ENCODE measurements around the gene R3HDML. TPM values are rescaled to one million over a fixed set of nuclear protein-coding genes. Genes with fewer than 3 reads are reported as not detected.

Gene R3HDML
- total RNA-seq, 1 donor from 2014 or later: not detected

- peaks cover 19% of the 10 kb centered on the region for H3K27me3 ChIP-seq
- no peaks in the 10 kb centered on the region for H3K9me3 ChIP-seq
- ATAC-seq (no peak), DNase-seq (no peak)
- no peaks in the 10 kb centered on the region for H3K4me1 ChIP-seq
- no peak overlapping the region for H3K4me3 ChIP-seq
- intact Hi-C loops (cut with DNase I): no loop called here
- no peak overlapping the region for H3K27ac ChIP-seq
- H3K36me3 ChIP-seq: no peaks in the 10 kb centered on the region
- TF ChIP-seq, protein P1, sequence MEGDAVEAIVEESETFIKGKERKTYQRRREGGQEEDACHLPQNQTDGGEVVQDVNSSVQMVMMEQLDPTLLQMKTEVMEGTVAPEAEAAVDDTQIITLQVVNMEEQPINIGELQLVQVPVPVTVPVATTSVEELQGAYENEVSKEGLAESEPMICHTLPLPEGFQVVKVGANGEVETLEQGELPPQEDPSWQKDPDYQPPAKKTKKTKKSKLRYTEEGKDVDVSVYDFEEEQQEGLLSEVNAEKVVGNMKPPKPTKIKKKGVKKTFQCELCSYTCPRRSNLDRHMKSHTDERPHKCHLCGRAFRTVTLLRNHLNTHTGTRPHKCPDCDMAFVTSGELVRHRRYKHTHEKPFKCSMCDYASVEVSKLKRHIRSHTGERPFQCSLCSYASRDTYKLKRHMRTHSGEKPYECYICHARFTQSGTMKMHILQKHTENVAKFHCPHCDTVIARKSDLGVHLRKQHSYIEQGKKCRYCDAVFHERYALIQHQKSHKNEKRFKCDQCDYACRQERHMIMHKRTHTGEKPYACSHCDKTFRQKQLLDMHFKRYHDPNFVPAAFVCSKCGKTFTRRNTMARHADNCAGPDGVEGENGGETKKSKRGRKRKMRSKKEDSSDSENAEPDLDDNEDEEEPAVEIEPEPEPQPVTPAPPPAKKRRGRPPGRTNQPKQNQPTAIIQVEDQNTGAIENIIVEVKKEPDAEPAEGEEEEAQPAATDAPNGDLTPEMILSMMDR (IDR thresholded peaks at IDR 0.05): no peak
Measured at GRCh38 chr20:44334709-44335108, 2.1 kb upstream of the R3HDML start.

GRCh38 chr20:44335675-44336074 lies 1.2 kb upstream of the R3HDML start:
- Histone ChIP-seq H3K27me3 (peaks cover 17% of the 10 kb centered on the region), H3K27ac (no peak overlapping the region), H3K9me3 (no peaks in the 10 kb centered on the region), H3K4me1 (no peaks in the 10 kb centered on the region), H3K36me3 (no peaks in the 10 kb centered on the region), H3K4me3 (no peak overlapping the region)
- ATAC-seq (no peak), DNase-seq (peak; percentile 4)
- intact Hi-C loops (cut with DNase I): no loop called here
- TF ChIP-seq, protein P1 (IDR thresholded peaks at IDR 0.05): no peak

DNA sequence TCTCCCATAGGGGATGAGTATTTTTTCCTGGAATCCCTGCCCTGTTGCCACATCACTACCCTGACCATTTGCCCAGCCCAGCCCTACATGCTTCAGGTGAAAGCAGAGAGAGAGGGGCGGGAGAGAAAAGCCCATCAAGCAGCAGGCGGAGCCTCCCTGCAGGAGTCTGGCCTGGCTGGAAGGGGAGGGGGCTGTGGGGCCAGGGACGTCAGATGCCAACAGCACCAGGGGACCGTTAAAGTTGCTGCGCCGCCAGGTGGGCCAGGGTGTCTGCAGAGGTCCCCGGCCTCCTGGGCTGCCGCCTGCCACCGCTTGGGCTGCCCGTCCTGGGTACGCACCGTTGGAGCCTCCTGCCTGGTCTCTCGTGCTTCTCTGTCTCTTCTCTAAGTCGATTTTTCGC lies 757 bp upstream of the R3HDML start:
- H3K36me3 ChIP-seq: no peaks in the 10 kb centered on the region
- intact Hi-C loops (cut with DNase I): no loop called here
- no peak overlapping the region for H3K27ac ChIP-seq
- ATAC-seq (no peak), DNase-seq (peak; percentile 26)
- no peak overlapping the region for H3K4me3 ChIP-seq
- H3K9me3 ChIP-seq: no peaks in the 10 kb centered on the region
- H3K27me3 ChIP-seq: peaks cover 17% of the 10 kb centered on the region
- TF ChIP-seq, protein P1 (IDR thresholded peaks at IDR 0.05): no peak
- no peaks in the 10 kb centered on the region for H3K4me1 ChIP-seq

DNA sequence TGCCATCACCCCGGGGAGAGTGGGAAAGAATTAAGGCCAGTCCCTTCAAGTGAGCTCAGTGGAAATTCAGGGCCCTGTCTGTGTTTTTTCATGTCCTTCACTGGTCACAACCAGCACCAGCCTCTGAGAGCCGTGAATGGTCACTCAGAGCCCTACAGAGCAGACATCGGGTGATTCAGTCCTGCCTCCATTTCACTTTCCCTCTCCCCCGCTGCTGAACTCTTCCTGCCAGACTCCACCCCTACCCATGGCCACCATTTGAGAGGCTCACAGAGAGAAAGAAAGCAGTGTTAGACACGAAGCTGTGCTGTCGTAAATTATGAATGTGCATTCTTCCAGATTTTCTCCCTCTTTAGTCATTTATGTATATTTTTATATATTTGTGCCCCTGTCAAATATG lies 5.4 kb downstream of the R3HDML start:
- TF ChIP-seq, protein P1 (IDR thresholded peaks at IDR 0.05): no peak
- intact Hi-C loops (cut with DNase I): no loop called here
- Histone ChIP-seq H3K27me3 (peaks cover 9% of the 10 kb centered on the region), H3K4me3 (no peak overlapping the region), H3K9me3 (no peaks in the 10 kb centered on the region), H3K4me1 (no peaks in the 10 kb centered on the region), H3K27ac (no peak overlapping the region), H3K36me3 (no peaks in the 10 kb centered on the region)
- DNase-seq: peak; percentile 23
- ATAC-seq: no peak

DNA sequence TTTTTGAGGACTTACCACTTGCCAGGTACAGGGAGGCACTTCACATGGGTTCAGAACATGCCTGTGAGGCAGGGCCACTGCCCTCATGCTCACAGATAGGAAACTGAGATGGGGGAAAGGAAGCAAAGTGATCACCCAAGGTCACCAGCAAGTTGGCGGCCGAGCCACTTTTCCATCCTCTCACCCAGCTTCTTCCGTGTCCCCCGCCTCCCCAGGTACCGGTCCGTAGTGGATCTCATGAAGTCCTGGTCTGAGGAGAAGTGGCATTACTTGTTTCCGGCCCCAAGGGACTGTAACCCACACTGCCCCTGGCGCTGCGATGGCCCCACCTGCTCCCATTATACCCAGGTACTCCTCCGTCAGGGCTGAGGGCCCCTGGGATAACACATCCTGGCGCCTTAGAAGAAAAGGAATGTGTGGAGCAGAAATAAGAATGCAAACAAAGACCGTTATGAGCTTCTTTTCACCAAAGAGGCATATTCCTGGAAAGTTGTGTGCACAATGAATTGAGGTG lies 6.4 kb downstream of the R3HDML start:
- intact Hi-C loops (cut with DNase I): no loop called here
- H3K4me1 ChIP-seq: no peaks in the 10 kb centered on the region
- no peak overlapping the region for H3K27ac ChIP-seq
- TF ChIP-seq, protein P1 (IDR thresholded peaks at IDR 0.05): no peak
- no peak overlapping the region for H3K4me3 ChIP-seq
- DNase-seq (peak; percentile 22), ATAC-seq (no peak)
- no peaks in the 10 kb centered on the region for H3K36me3 ChIP-seq
- H3K9me3 ChIP-seq: no peaks in the 10 kb centered on the region
- peaks cover 9% of the 10 kb centered on the region for H3K27me3 ChIP-seq

DNA sequence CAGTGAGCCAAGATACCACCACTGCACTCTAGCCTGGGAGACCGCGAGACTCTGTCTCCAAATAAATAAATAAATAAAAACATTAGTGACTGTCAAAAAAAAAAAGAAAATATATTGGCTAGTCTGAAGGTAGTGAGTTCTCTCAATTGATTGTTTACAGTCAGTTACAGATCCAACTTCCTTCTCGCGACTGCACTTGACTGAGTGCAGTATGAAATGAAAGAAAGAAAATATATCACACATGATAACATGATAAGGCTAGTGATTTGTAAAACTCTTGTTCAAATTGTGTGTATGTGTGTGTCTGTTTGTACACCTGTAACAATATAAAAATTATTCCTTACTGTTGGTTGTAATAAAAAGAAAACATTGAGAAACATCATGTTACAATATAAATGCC lies 7.9 kb downstream of the R3HDML start:
- no peaks in the 10 kb centered on the region for H3K9me3 ChIP-seq
- TF ChIP-seq, protein P1 (IDR thresholded peaks at IDR 0.05): no peak
- H3K27me3 ChIP-seq: peaks cover 9% of the 10 kb centered on the region
- H3K36me3 ChIP-seq: no peaks in the 10 kb centered on the region
- intact Hi-C loops (cut with DNase I): no loop called here
- no peaks in the 10 kb centered on the region for H3K4me1 ChIP-seq
- H3K27ac ChIP-seq: no peak overlapping the region
- H3K4me3 ChIP-seq: no peak overlapping the region
- DNase-seq: no peak
- no peak for ATAC-seq

Measured in upper lobe of right lung (tissue), 1 donor.